Natural killer cell (primary cell): Measurements from ENCODE around the gene DENND4B. TPM values are rescaled to one million over a fixed set of nuclear protein-coding genes. Genes with fewer than 3 reads are reported as not detected.

Source experiments
- ATAC-seq, 3 donors: fragments of 150-1000 bp in 2 of 3; fragments of 200-7000 bp in 1 of 3; cut with Tn5 transposase; 1 replicate in 1 of 3; 2 replicates in 2 of 3; pipeline ENCODE4 v1.10.0; 2021; ENCODE audit warnings: mild to moderate bottlenecking in 2 of 3, moderate library complexity in 2 of 3
- DNase-seq, 2 donors: peaks; one replicate each; pipeline versions ENCODE4 v3.0.0 to v3.0.0-alpha.2; 2013 to 2021; ENCODE audit warnings: mixed read lengths in 1 of 2
- H3K27ac ChIP-seq: one replicate; pipeline ENCODE4 v1.5.1; 2013; ENCODE audit warnings: mild to moderate bottlenecking, low read length
- H3K27me3 ChIP-seq: one replicate; pipeline ENCODE4 v1.6.1; 2013; ENCODE audit warnings: low read length; ENCODE audit not compliant: control insufficient read depth, insufficient read depth
- H3K36me3 ChIP-seq: one replicate; pipeline ENCODE4 v1.6.1; 2013; ENCODE audit warnings: low read length; ENCODE audit not compliant: control insufficient read depth, insufficient read depth
- H3K4me1 ChIP-seq: one replicate; pipeline ENCODE4 v1.6.1; 2013; ENCODE audit warnings: low read length; ENCODE audit not compliant: control insufficient read depth, insufficient read depth
- H3K4me3 ChIP-seq: one replicate; pipeline ENCODE4 v1.5.1; 2013; ENCODE audit warnings: low read length
- H3K9me3 ChIP-seq: one replicate; pipeline ENCODE4 v1.6.1; 2013; ENCODE audit warnings: low read length; ENCODE audit not compliant: control insufficient read depth, insufficient read depth
- H3K27ac Mint-ChIP-seq, 2 donors: one replicate each; pipeline ENCODE4 v1.8.0; 2022; ENCODE audit warnings: mild to moderate bottlenecking in 2 of 2, mixed read lengths in 2 of 2, moderate library complexity in 1 of 2
- H3K27me3 Mint-ChIP-seq, 2 donors: one replicate each; pipeline ENCODE4 v1.8.0; 2022; ENCODE audit warnings: low read depth in 2 of 2, mixed read lengths in 2 of 2
- H3K36me3 Mint-ChIP-seq: one replicate; pipeline ENCODE4 v1.8.0; 2022; ENCODE audit warnings: mixed read lengths
- H3K4me1 Mint-ChIP-seq, 2 donors: one replicate each; pipeline ENCODE4 v1.8.0; 2022; ENCODE audit warnings: mixed read lengths in 2 of 2
- H3K4me3 Mint-ChIP-seq: one replicate; pipeline ENCODE4 v1.8.0; 2022; ENCODE audit warnings: mild to moderate bottlenecking, moderate library complexity, mixed read lengths
- H3K9me3 Mint-ChIP-seq, 2 donors: one replicate each; pipeline ENCODE4 v1.8.0; 2022; ENCODE audit warnings: mixed read lengths in 2 of 2
- CTCF ChIP-seq: fragments of 200-600 bp; IDR thresholded peaks from one replicate; pipeline ENCODE4 v1.8.0; 2022; ENCODE audit warnings: antibody characterized with exemption
- WGBS: methylation state at CpG from one replicate; pipeline ENCODE4 v1.1.7; 2013; ENCODE audit warnings: missing lambda C conversion rate; ENCODE audit not compliant: insufficient coverage; 5-methylcytosine and 5-hydroxymethylcytosine counted together
- intact Hi-C: fragments of 100-400 bp; cut with micrococcal nuclease; formaldehyde crosslinking; loops from one replicate; pipeline ENCODE4 v1.14.2; 2022
- total RNA-seq, 4 donors: library from RNA; stranded (reverse); fragments of 120-200 nt in 1 of 4; gene quantifications; one replicate each; pipeline versions ENCODE4 v1.2.3 to v1.2.4, GENCODE V29; 2013 to 2022

Gene DENND4B
- total RNA-seq, 3 donors from 2014 or later (not counting 1 experiment from before 2014, with no cell fraction given) = 244 to 322 (median 291) TPM

GRCh38 chr1:153922972-153923925, 23.3 kb downstream of the DENND4B start, which contains the start of gene GATAD2B:
GATAD2B (minus strand) TSS chr1:153922972; CDS start chr1:153828347, 94,625 bp downstream.
- under 1% methylated on average over 53 of the region's 53 CpGs for WGBS
- H3K9me3 Mint-ChIP-seq = no peaks in the 10 kb centered on the region
- intact Hi-C loops = loop anchor here (1.0 to 5.0 kb wide), 5 partner anchors 22 to 116 kb away; partner anchors contain the start of genes CREB3L4, CRTC2 and RPS27
- no peaks in the 10 kb centered on the region for H3K9me3 ChIP-seq
- no peaks in the 10 kb centered on the region for H3K27me3 ChIP-seq
- peaks cover 52 to 53% of the 10 kb centered on the region in 2 donors for H3K4me1 Mint-ChIP-seq
- TF ChIP-seq CTCF = no peak
- peaks cover 4% of the 10 kb centered on the region for H3K36me3 ChIP-seq
- H3K36me3 Mint-ChIP-seq = no peaks in the 10 kb centered on the region
- H3K4me3 ChIP-seq = peak within 1 kb of the TSS; percentile 86
- H3K4me1 ChIP-seq = peaks cover 34% of the 10 kb centered on the region
- peak within 1 kb of the TSS; percentile 93 for H3K27ac ChIP-seq
- DNase-seq (peak; percentile 95 to 100), ATAC-seq (peak; percentile 86 to 98 (median 91))
- H3K27me3 Mint-ChIP-seq = no peaks in the 10 kb centered on the region
- H3K27ac Mint-ChIP-seq = peak within 1 kb of the TSS; percentile 96 to 97
- peak within 1 kb of the TSS; percentile 95 for H3K4me3 Mint-ChIP-seq

GRCh38 chr1:153922076-153922971, 24.2 kb downstream of the DENND4B start:
- no peak for TF ChIP-seq CTCF
- DNase-seq (peak in 1 of 2 donors; percentile 58), ATAC-seq (peak; percentile 1 to 27 (median 2))
- Mint-ChIP-seq H3K4me3 (peak overlapping the region; percentile 95), H3K27ac (peak overlapping the region; percentile 96 to 97), H3K36me3 (no peaks in the 10 kb centered on the region), H3K4me1 (peaks cover 53 to 58% of the 10 kb centered on the region in 2 donors), H3K27me3 (no peaks in the 10 kb centered on the region), H3K9me3 (no peaks in the 10 kb centered on the region)
- Histone ChIP-seq H3K4me1 (peaks cover 34% of the 10 kb centered on the region), H3K4me3 (peak overlapping the region; percentile 86), H3K9me3 (no peaks in the 10 kb centered on the region), H3K36me3 (peaks cover 10% of the 10 kb centered on the region), H3K27ac (peak overlapping the region; percentile 93), H3K27me3 (no peaks in the 10 kb centered on the region)
- WGBS = under 1% methylated on average over 61 of the region's 86 CpGs
- intact Hi-C loops = loop anchor here (2.0 to 5.0 kb wide), 3 partner anchors 44 to 115 kb away; partner anchors contain the start of genes CREB3L4 and RPS27

GRCh38 chr1:153921803-153922075, 24.8 kb downstream of the DENND4B start:
- Histone ChIP-seq H3K27ac (peak overlapping the region; percentile 93), H3K9me3 (no peaks in the 10 kb centered on the region), H3K36me3 (peaks cover 10% of the 10 kb centered on the region), H3K27me3 (no peaks in the 10 kb centered on the region), H3K4me3 (peak overlapping the region; percentile 86), H3K4me1 (peaks cover 34% of the 10 kb centered on the region)
- peaks cover 53 to 58% of the 10 kb centered on the region in 2 donors for H3K4me1 Mint-ChIP-seq
- no peaks in the 10 kb centered on the region for H3K27me3 Mint-ChIP-seq
- no peak for TF ChIP-seq CTCF
- no peaks in the 10 kb centered on the region for H3K36me3 Mint-ChIP-seq
- no peak for ATAC-seq
- no peaks in the 10 kb centered on the region for H3K9me3 Mint-ChIP-seq
- intact Hi-C loops = loop anchor here (2.0 to 5.0 kb wide), 3 partner anchors 45 to 114 kb away; partner anchors contain the start of genes CREB3L4 and RPS27
- peak overlapping the region; percentile 95 for H3K4me3 Mint-ChIP-seq
- 4% methylated on average over 10 of the region's 10 CpGs for WGBS
- DNase-seq = no peak
- peak overlapping the region; percentile 96 to 97 for H3K27ac Mint-ChIP-seq
